ENCODE data around the gene MYL5.

GRCh38 chr4:683982-684622 lies 9.8 kb downstream of the MYL5 start:
- TF ChIP-seq CTCF (IDR thresholded peaks at IDR 0.05): peak in 3 of 4 experiments; percentile 46 to 62 (median 57)
- TF ChIP-seq POLR2A (IDR thresholded peaks at IDR 0.05): no peak

Measured in gastroesophageal sphincter (tissue), 3 donors.